Measurements from ENCODE around the gene PIGX. TPM values are rescaled to one million over a fixed set of nuclear protein-coding genes. Genes with fewer than 3 reads are reported as not detected.
A peak's percentile ranks its signal among the peaks of the same experiment; 100 is the strongest.

The PIGX gene
- total RNA-seq, 1 donor from 2014 or later = 26.6 TPM

DNA sequence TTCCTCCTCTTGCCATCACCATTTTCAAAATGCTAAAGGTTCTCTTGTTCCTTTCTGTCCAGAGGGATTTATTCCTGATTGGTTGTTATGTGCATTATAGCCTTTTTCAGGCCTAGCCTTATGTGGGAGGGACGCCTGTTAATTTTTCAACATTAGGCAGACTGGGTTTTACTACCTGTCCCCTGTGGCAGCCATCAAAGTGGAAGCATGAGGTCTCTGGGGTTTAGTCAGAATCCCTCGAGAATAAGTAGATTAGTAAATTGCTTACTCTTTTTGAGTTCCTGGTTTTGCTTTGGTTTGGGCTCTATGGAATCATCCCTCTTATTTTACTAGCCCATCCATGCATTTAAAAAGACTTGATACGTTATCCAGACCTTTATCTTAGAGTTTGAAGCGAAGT, 59.9 kb downstream of the PIGX start:
- Mint-ChIP-seq H3K4me1 (ENCODE audit: unreplicated experiment) (peaks cover 33% of the 10 kb centered on the region), H3K27ac (ENCODE audit: unreplicated experiment) (no peak overlapping the region), H3K27me3 (ENCODE audit: unreplicated experiment) (no peaks in the 10 kb centered on the region), H3K4me3 (ENCODE audit: unreplicated experiment) (no peak overlapping the region), H3K36me3 (ENCODE audit: unreplicated experiment) (peaks cover 8% of the 10 kb centered on the region), H3K9me3 (ENCODE audit: unreplicated experiment) (peaks cover 6% of the 10 kb centered on the region)
- no peak for DNase-seq (ENCODE audit: extremely low spot score, unreplicated experiment)
- TF ChIP-seq, protein P1, sequence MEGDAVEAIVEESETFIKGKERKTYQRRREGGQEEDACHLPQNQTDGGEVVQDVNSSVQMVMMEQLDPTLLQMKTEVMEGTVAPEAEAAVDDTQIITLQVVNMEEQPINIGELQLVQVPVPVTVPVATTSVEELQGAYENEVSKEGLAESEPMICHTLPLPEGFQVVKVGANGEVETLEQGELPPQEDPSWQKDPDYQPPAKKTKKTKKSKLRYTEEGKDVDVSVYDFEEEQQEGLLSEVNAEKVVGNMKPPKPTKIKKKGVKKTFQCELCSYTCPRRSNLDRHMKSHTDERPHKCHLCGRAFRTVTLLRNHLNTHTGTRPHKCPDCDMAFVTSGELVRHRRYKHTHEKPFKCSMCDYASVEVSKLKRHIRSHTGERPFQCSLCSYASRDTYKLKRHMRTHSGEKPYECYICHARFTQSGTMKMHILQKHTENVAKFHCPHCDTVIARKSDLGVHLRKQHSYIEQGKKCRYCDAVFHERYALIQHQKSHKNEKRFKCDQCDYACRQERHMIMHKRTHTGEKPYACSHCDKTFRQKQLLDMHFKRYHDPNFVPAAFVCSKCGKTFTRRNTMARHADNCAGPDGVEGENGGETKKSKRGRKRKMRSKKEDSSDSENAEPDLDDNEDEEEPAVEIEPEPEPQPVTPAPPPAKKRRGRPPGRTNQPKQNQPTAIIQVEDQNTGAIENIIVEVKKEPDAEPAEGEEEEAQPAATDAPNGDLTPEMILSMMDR (IDR thresholded peaks at IDR 0.05) = no peak

DNA sequence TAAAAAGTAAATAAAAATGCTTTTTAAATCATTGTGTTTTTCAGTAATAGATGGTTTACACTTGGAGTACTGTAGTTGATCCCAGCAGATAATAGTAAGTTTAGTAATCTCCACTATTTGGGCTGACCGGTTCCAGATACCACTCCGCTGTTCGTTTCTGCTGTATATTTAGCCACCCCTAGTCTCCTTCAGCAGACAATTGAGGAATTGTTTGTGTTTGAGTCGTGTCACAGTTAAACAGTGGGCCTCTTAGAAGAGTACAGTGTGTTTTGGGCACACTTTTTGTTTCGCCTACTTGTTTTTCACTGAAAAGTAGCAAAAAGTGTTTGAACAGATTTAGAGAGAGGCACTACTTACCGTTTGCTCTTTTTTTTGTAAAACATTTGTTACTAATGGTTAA, 60.7 kb downstream of the PIGX start:
- Mint-ChIP-seq H3K4me3 (ENCODE audit: unreplicated experiment) (no peak overlapping the region), H3K36me3 (ENCODE audit: unreplicated experiment) (peaks cover 8% of the 10 kb centered on the region), H3K27ac (ENCODE audit: unreplicated experiment) (no peak overlapping the region), H3K27me3 (ENCODE audit: unreplicated experiment) (no peaks in the 10 kb centered on the region), H3K4me1 (ENCODE audit: unreplicated experiment) (peaks cover 35% of the 10 kb centered on the region), H3K9me3 (ENCODE audit: unreplicated experiment) (peaks cover 6% of the 10 kb centered on the region)
- TF ChIP-seq, protein P1 (IDR thresholded peaks at IDR 0.05) = no peak
- no peak for DNase-seq (ENCODE audit: extremely low spot score, unreplicated experiment)

DNA sequence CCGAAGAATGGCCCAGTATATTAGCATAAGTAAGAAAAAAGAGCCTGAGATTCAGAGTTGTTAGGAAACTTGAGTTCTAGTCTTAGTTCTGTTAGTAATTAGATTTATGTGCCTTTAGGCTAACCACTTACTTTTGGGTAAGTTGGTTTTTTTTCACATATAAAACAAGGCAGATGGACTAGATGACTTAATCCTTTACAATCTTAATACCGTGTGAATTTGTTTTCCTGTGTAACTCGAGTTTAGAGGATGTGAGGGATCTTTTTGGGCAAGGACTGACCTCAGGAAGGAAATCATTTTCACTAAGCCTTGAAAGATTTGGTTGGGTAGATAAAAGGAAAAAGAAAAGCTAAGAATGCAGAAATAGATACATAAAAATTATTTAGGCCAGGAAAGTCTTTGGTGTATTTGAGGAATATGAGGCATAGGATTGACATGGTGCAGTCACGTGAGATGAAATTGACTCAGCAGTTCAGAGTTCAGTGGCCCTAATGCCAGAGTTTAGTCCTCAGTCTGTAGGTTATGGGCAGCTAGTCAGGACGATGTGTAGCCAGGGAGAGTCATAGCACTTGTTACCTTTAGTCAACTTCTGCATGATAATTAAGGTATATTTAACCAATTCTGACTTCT, 62.1 kb downstream of the PIGX start:
- Mint-ChIP-seq H3K27ac (ENCODE audit: unreplicated experiment) (peak overlapping the region; percentile 72), H3K36me3 (ENCODE audit: unreplicated experiment) (peaks cover 8% of the 10 kb centered on the region), H3K4me1 (ENCODE audit: unreplicated experiment) (peaks cover 48% of the 10 kb centered on the region), H3K9me3 (ENCODE audit: unreplicated experiment) (peaks cover 6% of the 10 kb centered on the region), H3K4me3 (ENCODE audit: unreplicated experiment) (no peak overlapping the region), H3K27me3 (ENCODE audit: unreplicated experiment) (no peaks in the 10 kb centered on the region)
- no peak for DNase-seq (ENCODE audit: extremely low spot score, unreplicated experiment)
- TF ChIP-seq, protein P1 (IDR thresholded peaks at IDR 0.05) = no peak

DNA sequence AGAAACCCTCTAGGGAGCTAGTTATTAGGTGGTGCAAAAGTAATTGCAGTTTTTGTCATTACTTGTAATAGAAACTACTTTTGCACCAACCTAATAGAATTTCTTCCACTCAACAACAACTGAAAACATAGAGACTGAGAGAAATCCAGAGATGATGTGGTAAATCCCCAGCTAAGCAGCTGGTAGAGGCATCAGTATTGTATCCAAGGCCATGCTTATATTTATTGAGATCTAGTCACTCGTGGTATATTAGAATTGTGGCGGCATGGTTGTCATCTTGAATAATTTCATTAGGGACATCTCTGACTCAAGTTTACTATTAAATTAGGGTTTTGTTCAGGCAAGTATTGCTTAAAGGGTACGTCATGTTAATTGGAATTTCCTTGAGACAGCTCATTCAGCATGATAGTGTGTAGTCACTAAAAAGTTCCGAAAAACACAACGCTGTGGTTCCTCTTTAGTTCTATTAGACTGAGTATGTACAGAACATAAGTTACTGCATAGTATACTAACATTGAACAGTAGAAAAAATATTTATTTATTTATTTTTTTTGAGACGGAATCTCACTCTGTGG, 62.8 kb downstream of the PIGX start:
- DNase-seq (ENCODE audit: extremely low spot score, unreplicated experiment) = no peak
- H3K4me1 Mint-ChIP-seq (ENCODE audit: unreplicated experiment) = peaks cover 52% of the 10 kb centered on the region
- H3K36me3 Mint-ChIP-seq (ENCODE audit: unreplicated experiment) = peaks cover 11% of the 10 kb centered on the region
- H3K9me3 Mint-ChIP-seq (ENCODE audit: unreplicated experiment) = peaks cover 6% of the 10 kb centered on the region
- H3K4me3 Mint-ChIP-seq (ENCODE audit: unreplicated experiment) = no peak overlapping the region
- no peaks in the 10 kb centered on the region for H3K27me3 Mint-ChIP-seq (ENCODE audit: unreplicated experiment)
- TF ChIP-seq, protein P1 (IDR thresholded peaks at IDR 0.05) = no peak
- H3K27ac Mint-ChIP-seq (ENCODE audit: unreplicated experiment) = no peak overlapping the region

DNA sequence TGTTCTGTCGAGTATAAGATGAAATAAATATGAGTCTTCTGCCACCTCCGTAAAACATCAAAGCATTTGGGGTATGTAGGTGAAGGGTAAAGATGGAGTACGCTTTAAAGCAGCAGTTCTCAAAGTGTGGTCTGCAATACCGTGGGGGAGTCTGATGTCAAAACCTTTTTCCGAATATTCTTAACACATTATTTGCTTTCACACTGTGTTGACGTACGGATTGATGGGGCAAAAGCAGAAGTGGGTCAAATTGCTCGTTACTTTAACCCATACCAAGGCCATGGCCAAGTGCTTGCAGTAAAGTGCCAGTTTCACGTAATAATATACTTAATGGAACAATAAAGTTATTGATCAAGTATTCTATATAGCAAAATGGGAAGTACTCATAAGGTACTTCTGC, 63.8 kb downstream of the PIGX start:
- Mint-ChIP-seq H3K9me3 (ENCODE audit: unreplicated experiment) (peaks cover 6% of the 10 kb centered on the region), H3K4me1 (ENCODE audit: unreplicated experiment) (peaks cover 52% of the 10 kb centered on the region), H3K27ac (ENCODE audit: unreplicated experiment) (no peak overlapping the region), H3K27me3 (ENCODE audit: unreplicated experiment) (no peaks in the 10 kb centered on the region), H3K4me3 (ENCODE audit: unreplicated experiment) (no peak overlapping the region), H3K36me3 (ENCODE audit: unreplicated experiment) (peaks cover 14% of the 10 kb centered on the region)
- no peak for DNase-seq (ENCODE audit: extremely low spot score, unreplicated experiment)
- TF ChIP-seq, protein P1 (IDR thresholded peaks at IDR 0.05) = no peak
